Measurements from ENCODE around the gene AP3M1.

Gene AP3M1

GRCh38 chr10:74072503-74072902 lies 78.1 kb downstream of the AP3M1 start:
- no peak for DNase-seq (ENCODE audit: extremely low read depth, low read depth)
- TF ChIP-seq CTCF (IDR thresholded peaks at IDR 0.05; ENCODE audit: low read depth, low read length): no peak

DNA sequence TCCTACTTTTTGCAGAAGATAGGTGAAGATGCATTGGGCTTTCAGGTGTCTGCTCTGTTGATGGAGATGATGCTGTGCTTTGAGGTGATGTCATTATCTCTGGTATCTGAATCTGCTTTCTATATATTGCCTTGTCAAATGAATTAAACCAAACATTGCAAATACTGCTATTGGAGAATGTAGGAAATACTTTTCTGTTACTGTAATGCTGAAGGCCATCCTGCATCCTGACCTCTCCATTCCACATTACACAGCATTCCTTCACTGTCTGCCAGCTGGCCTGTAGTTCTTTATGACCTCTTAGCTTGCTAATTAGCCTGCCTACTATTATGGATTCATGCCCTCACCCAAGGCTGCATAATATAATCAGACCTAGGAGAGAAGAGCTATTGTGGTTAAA lies 79.5 kb downstream of the AP3M1 start:
- TF ChIP-seq CTCF (IDR thresholded peaks at IDR 0.05; ENCODE audit: low read depth, low read length): no peak
- peak; percentile 72 for DNase-seq (ENCODE audit: extremely low read depth, low read depth)
